Measurements from ENCODE around the gene WDFY3.

DNA sequence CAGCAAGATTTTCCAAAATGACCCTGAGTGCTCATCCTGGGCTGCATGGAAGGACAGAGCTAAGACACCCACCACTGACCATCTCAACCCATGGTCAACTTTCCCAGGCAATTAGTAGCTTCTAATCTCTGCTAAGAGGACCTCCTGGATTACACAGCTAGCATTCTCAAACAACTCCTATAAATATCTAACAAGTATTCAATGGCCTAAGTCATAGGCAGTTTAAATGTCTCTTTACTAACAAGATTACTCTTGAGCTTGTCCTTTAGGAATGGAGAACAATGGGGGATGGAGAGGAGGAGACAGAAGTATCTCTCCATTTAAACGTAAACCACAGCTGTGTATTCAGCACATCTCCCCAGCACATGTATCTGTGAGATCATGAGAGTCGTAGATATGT is 118.1 kb downstream of the WDFY3 start:
- TF ChIP-seq, protein P1, sequence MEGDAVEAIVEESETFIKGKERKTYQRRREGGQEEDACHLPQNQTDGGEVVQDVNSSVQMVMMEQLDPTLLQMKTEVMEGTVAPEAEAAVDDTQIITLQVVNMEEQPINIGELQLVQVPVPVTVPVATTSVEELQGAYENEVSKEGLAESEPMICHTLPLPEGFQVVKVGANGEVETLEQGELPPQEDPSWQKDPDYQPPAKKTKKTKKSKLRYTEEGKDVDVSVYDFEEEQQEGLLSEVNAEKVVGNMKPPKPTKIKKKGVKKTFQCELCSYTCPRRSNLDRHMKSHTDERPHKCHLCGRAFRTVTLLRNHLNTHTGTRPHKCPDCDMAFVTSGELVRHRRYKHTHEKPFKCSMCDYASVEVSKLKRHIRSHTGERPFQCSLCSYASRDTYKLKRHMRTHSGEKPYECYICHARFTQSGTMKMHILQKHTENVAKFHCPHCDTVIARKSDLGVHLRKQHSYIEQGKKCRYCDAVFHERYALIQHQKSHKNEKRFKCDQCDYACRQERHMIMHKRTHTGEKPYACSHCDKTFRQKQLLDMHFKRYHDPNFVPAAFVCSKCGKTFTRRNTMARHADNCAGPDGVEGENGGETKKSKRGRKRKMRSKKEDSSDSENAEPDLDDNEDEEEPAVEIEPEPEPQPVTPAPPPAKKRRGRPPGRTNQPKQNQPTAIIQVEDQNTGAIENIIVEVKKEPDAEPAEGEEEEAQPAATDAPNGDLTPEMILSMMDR (IDR thresholded peaks at IDR 0.05), result no peak
- no peak for TF ChIP-seq POLR2A (IDR thresholded peaks at IDR 0.05)

All from Peyer's patch (tissue), 4 donors.